WTC11 (cell line): ENCODE measurements around the gene LAMC2. TPM values are rescaled to one million over a fixed set of nuclear protein-coding genes. Genes with fewer than 3 reads are reported as not detected.

Experiments
- ATAC-seq: fragments of 200-7000 bp; cut with Tn5 transposase; 2 replicates; pipeline ENCODE4 v1.10.0; 2021; ENCODE audit warnings: mild to moderate bottlenecking, moderate library complexity
- CTCF ChIA-PET: fragments of 300-600 bp; sonication (Branson Sonifier 250); formaldehyde crosslinking; loops from one replicate; lab custom pipeline; 2021; ENCODE audit warnings: antibody characterized with exemption; lab: Charles Lee
- POLR2A ChIA-PET: fragments of 350-600 bp; sonication (Branson Sonifier 250); formaldehyde crosslinking; loops from one replicate; lab custom pipeline; 2021; ENCODE audit warnings: antibody characterized with exemption; lab: Charles Lee
- DNase-seq: peaks from one replicate; pipeline ENCODE4 v3.0.0; 2021; ENCODE audit warnings: low spot score
- H3K27ac Mint-ChIP-seq: 2 replicates; pipeline ENCODE4 v1.8.0; 2021; ENCODE audit warnings: mixed read lengths
- H3K27me3 Mint-ChIP-seq: 2 replicates; pipeline ENCODE4 v1.8.0; 2021; ENCODE audit warnings: low read depth, mild to moderate bottlenecking, moderate library complexity, mixed read lengths
- H3K36me3 Mint-ChIP-seq: 2 replicates; pipeline ENCODE4 v1.8.0; 2021; ENCODE audit warnings: mixed read lengths
- H3K4me1 Mint-ChIP-seq: 2 replicates; pipeline ENCODE4 v1.8.0; 2022; ENCODE audit warnings: mixed read lengths
- H3K4me3 Mint-ChIP-seq: 2 replicates; pipeline ENCODE4 v1.8.0; 2021; ENCODE audit warnings: mild to moderate bottlenecking, moderate library complexity, mixed read lengths
- H3K9me3 Mint-ChIP-seq: 2 replicates; pipeline ENCODE4 v1.8.0; 2021; ENCODE audit warnings: mixed read lengths
- AR ChIP-seq: fragments of 250-450 bp; sonication (Bioruptor Pico); IDR thresholded peaks from 2 replicates; pipeline ENCODE4 v1.9.0; 2021; ENCODE audit warnings: mild to moderate bottlenecking
- CBFB ChIP-seq: sonication (generic); formaldehyde crosslinking; IDR thresholded peaks from 2 replicates; pipeline ENCODE4 v1.8.1; 2022; ENCODE audit warnings: mild to moderate bottlenecking, low read depth, missing genetic modification reagents
- CDX4 ChIP-seq: fragments of 250-450 bp; sonication (Bioruptor Pico); IDR thresholded peaks from 2 replicates; pipeline ENCODE4 v1.9.0; 2021; ENCODE audit warnings: moderate library complexity, mild to moderate bottlenecking, inconsistent platforms, borderline replicate concordance
- CREB1 ChIP-seq: sonication (generic); formaldehyde crosslinking; IDR thresholded peaks from 2 replicates; pipeline ENCODE4 v1.8.0; 2023; ENCODE audit warnings: mild to moderate bottlenecking, missing genetic modification reagents
- ELF4 ChIP-seq: sonication (generic); formaldehyde crosslinking; IDR thresholded peaks from 2 replicates; pipeline ENCODE4 v1.8.1; 2022; ENCODE audit warnings: low read depth, mild to moderate bottlenecking, moderate library complexity, missing genetic modification reagents
- EMX1 ChIP-seq: fragments of 250-450 bp; sonication (Bioruptor Pico); IDR thresholded peaks from 2 replicates; pipeline ENCODE4 v1.8.0; 2021; ENCODE audit warnings: mild to moderate bottlenecking
- GABPB1 ChIP-seq: sonication (generic); formaldehyde crosslinking; IDR thresholded peaks from 2 replicates; pipeline ENCODE4 v1.8.1; 2023; ENCODE audit warnings: mild to moderate bottlenecking, missing genetic modification reagents
- HMGA2 ChIP-seq: fragments of 250-450 bp; sonication (Bioruptor Pico); IDR thresholded peaks from 2 replicates; pipeline ENCODE4 v1.4.0; 2021; ENCODE audit warnings: mild to moderate bottlenecking, moderate library complexity
- JUN ChIP-seq: sonication (generic); formaldehyde crosslinking; IDR thresholded peaks from 2 replicates; pipeline ENCODE4 v1.8.0; 2023; ENCODE audit warnings: mild to moderate bottlenecking, missing genetic modification reagents
- MAX ChIP-seq: sonication (generic); formaldehyde crosslinking; IDR thresholded peaks from 2 replicates; pipeline ENCODE4 v1.8.0; 2022; ENCODE audit warnings: mild to moderate bottlenecking, missing genetic modification reagents
- MLX ChIP-seq: sonication (generic); formaldehyde crosslinking; IDR thresholded peaks from 2 replicates; pipeline ENCODE4 v1.8.1; 2023; ENCODE audit warnings: mild to moderate bottlenecking, missing genetic modification reagents, moderate library complexity
- MXD4 ChIP-seq: fragments of 250-450 bp; sonication (Bioruptor Pico); IDR thresholded peaks from 2 replicates; pipeline ENCODE4 v1.8.0; 2021; ENCODE audit warnings: mild to moderate bottlenecking, moderate library complexity, borderline replicate concordance
- NFATC4 ChIP-seq: fragments of 250-450 bp; sonication (Bioruptor Pico); IDR thresholded peaks from 2 replicates; pipeline ENCODE4 v1.9.0; 2021; ENCODE audit warnings: mild to moderate bottlenecking
- NR3C1 ChIP-seq: sonication (generic); formaldehyde crosslinking; conservative IDR thresholded peaks from 2 replicates; pipeline ENCODE4 v1.8.1; 2023; ENCODE audit warnings: low read depth, mild to moderate bottlenecking, missing genetic modification reagents
- OVOL2 ChIP-seq: fragments of 250-450 bp; sonication (Bioruptor Pico); IDR thresholded peaks from 2 replicates; pipeline ENCODE4 v1.9.0; 2021; ENCODE audit warnings: mild to moderate bottlenecking, borderline replicate concordance
- RORB ChIP-seq: fragments of 250-450 bp; sonication (Bioruptor Pico); IDR thresholded peaks from 2 replicates; pipeline ENCODE4 v1.9.0; 2021; ENCODE audit warnings: mild to moderate bottlenecking
- STAT6 ChIP-seq: sonication (generic); formaldehyde crosslinking; conservative IDR thresholded peaks from 2 replicates; pipeline ENCODE4 v1.8.1; 2023; ENCODE audit warnings: mild to moderate bottlenecking, low read depth, missing genetic modification reagents, moderate library complexity
- TEAD1 ChIP-seq: sonication (generic); formaldehyde crosslinking; IDR thresholded peaks from 2 replicates; pipeline ENCODE4 v1.8.0; 2022; ENCODE audit warnings: mild to moderate bottlenecking, missing genetic modification reagents
- TEAD4 ChIP-seq: sonication (generic); formaldehyde crosslinking; IDR thresholded peaks from 2 replicates; pipeline ENCODE4 v1.8.0; 2022; ENCODE audit warnings: mild to moderate bottlenecking, missing genetic modification reagents
- TP53 ChIP-seq: sonication (generic); formaldehyde crosslinking; IDR thresholded peaks from 2 replicates; pipeline ENCODE4 v1.8.1; 2023; ENCODE audit warnings: mild to moderate bottlenecking, missing genetic modification reagents
- ZNF232 ChIP-seq: sonication (generic); formaldehyde crosslinking; IDR thresholded peaks from 2 replicates; pipeline ENCODE4 v1.8.0; 2022; ENCODE audit warnings: mild to moderate bottlenecking, missing genetic modification reagents
- ZNF317 ChIP-seq: sonication (generic); formaldehyde crosslinking; IDR thresholded peaks from 2 replicates; pipeline ENCODE4 v1.8.1; 2023; ENCODE audit warnings: low read depth, mild to moderate bottlenecking, moderate library complexity, missing genetic modification reagents, borderline replicate concordance
- ZNF396 ChIP-seq: fragments of 250-450 bp; sonication (Bioruptor Pico); IDR thresholded peaks from 2 replicates; pipeline ENCODE4 v1.8.0; 2021; ENCODE audit warnings: mild to moderate bottlenecking, moderate library complexity, borderline replicate concordance
- ZNF512 ChIP-seq: sonication (generic); formaldehyde crosslinking; IDR thresholded peaks from 2 replicates; pipeline ENCODE4 v1.8.1; 2022; ENCODE audit warnings: missing genetic modification reagents, borderline replicate concordance
- ZSCAN18 ChIP-seq: fragments of 250-450 bp; sonication (Bioruptor Pico); IDR thresholded peaks from 2 replicates; pipeline ENCODE4 v2.1.2; 2022; ENCODE audit warnings: mild to moderate bottlenecking, moderate library complexity
- total RNA-seq: library from RNA; stranded (reverse); gene quantifications from 3 replicates; pipeline ENCODE4 v1.2.3, GENCODE V29; 2021

LAMC2 gene
- total RNA-seq, 1 experiment from 2014 or later: 7.9 TPM

GRCh38 chr1:183230413-183230812, 44.3 kb downstream of the LAMC2 start:
- ChIA-PET CTCF (interaction anchor here (3.7 kb wide), 1 partner anchor 268 kb away, joined by 29 read pairs; no protein-coding TSS in a partner anchor), POLR2A (no interaction called here)
- Mint-ChIP-seq H3K9me3 (no peaks in the 10 kb centered on the region), H3K27ac (no peak overlapping the region), H3K27me3 (no peaks in the 10 kb centered on the region), H3K4me3 (no peak overlapping the region), H3K4me1 (peaks cover 43% of the 10 kb centered on the region), H3K36me3 (no peaks in the 10 kb centered on the region)
- ATAC-seq (no peak), DNase-seq (no peak)
- no peak for TF ChIP-seq STAT6
- no peak for TF ChIP-seq ZSCAN18 (CRISPR knock-in tag)
- no peak for TF ChIP-seq ELF4 (CRISPR knock-in tag)
- TF ChIP-seq MXD4: no peak
- no peak for TF ChIP-seq ZNF232 (CRISPR knock-in tag)
- TF ChIP-seq TEAD1 (CRISPR knock-in tag): no peak
- no peak for TF ChIP-seq MAX (CRISPR knock-in tag)
- TF ChIP-seq NR3C1 (CRISPR knock-in tag): no peak

- no peak for TF ChIP-seq TP53 (CRISPR knock-in tag)
- no peak for TF ChIP-seq AR (CRISPR knock-in tag)
- TF ChIP-seq JUN (CRISPR knock-in tag): no peak
- TF ChIP-seq CREB1: no peak
- no peak for TF ChIP-seq ZNF396 (CRISPR knock-in tag)
- TF ChIP-seq EMX1: no peak
- no peak for TF ChIP-seq TEAD4 (CRISPR knock-in tag)
- TF ChIP-seq GABPB1 (CRISPR knock-in tag): no peak
- TF ChIP-seq RORB (CRISPR knock-in tag): no peak
- TF ChIP-seq OVOL2 (CRISPR knock-in tag): no peak
- no peak for TF ChIP-seq ZNF317 (CRISPR knock-in tag)
- TF ChIP-seq CDX4 (CRISPR knock-in tag): no peak
- TF ChIP-seq ZNF512 (CRISPR knock-in tag): no peak
- no peak for TF ChIP-seq MLX (CRISPR knock-in tag)
- TF ChIP-seq HMGA2 (CRISPR knock-in tag): no peak
- no peak for TF ChIP-seq CBFB (CRISPR knock-in tag)
- TF ChIP-seq NFATC4 (CRISPR knock-in tag): no peak
- ATAC-seq (no peak), DNase-seq (no peak)
- no peak overlapping the region for H3K27ac Mint-ChIP-seq
- no peaks in the 10 kb centered on the region for H3K27me3 Mint-ChIP-seq
- no peaks in the 10 kb centered on the region for H3K36me3 Mint-ChIP-seq
- H3K4me3 Mint-ChIP-seq: no peak overlapping the region
- POLR2A ChIA-PET: no interaction called here
- no peaks in the 10 kb centered on the region for H3K9me3 Mint-ChIP-seq
- peaks cover 49% of the 10 kb centered on the region for H3K4me1 Mint-ChIP-seq
- CTCF ChIA-PET: no interaction called here
These were observed 45.5 kb downstream of the LAMC2 start for GRCh38 chr1:183231545-183231944.
